NCI-H2196 (cell line): ENCODE measurements around the gene OSBPL7.
"Not testable (repeated sequence)": the region's sequence is repeated elsewhere in the genome, so short reads cannot be mapped to it uniquely, and the experiment has no call there.

Experiments
- DNase-seq: peaks from one replicate; lab custom pipeline; 2025; ENCODE audit not compliant: unreplicated experiment; lab: John Stamatoyannopoulos, UW

OSBPL7 gene

GRCh38 chr17:47774987-47775580, 46.5 kb downstream of the OSBPL7 start:
- no peak for DNase-seq

- no peak for DNase-seq
Observed at GRCh38 chr17:47774331-47774730, 47.3 kb downstream of the OSBPL7 start.

GRCh38 chr17:47773649-47774048, 47.9 kb downstream of the OSBPL7 start:
- not testable (repeated sequence) for DNase-seq

GRCh38 chr17:47763913-47764582, 57.5 kb downstream of the OSBPL7 start:
- DNase-seq = no peak

GRCh38 chr17:47762728-47763127, 58.9 kb downstream of the OSBPL7 start:
- DNase-seq = no peak

GRCh38 chr17:47760409-47761140, 61.0 kb downstream of the OSBPL7 start:
- no peak for DNase-seq

GRCh38 chr17:47757386-47757785, 64.2 kb downstream of the OSBPL7 start:
- no peak for DNase-seq
